Activated CD4-positive, alpha-beta memory T cell treated with anti-CD3 and anti-CD28 coated beads for 36 hours (primary cell): ENCODE results near the gene UBA52. TPM values are rescaled to one million over a fixed set of nuclear protein-coding genes. Genes with fewer than 3 reads are reported as not detected.

Experiments used
- CTCF ChIA-PET: fragments of 350-600 bp; sonication (Branson Sonifier 250); formaldehyde crosslinking; loops from one replicate; lab custom pipeline; 2021; ENCODE audit warnings: antibody characterized with exemption, inconsistent platforms; lab: Charles Lee
- POLR2A ChIA-PET: fragments of 350-600 bp; sonication (Branson Sonifier 250); formaldehyde crosslinking; loops from one replicate; lab custom pipeline; 2021; ENCODE audit warnings: antibody characterized with exemption; lab: Charles Lee
- DNase-seq: peaks from one replicate; pipeline ENCODE4 v3.0.0-alpha.2; 2020
- H3K27ac Mint-ChIP-seq: one replicate; pipeline ENCODE4 v1.8.0; 2021; ENCODE audit warnings: mixed read lengths
- H3K27me3 Mint-ChIP-seq: one replicate; pipeline ENCODE4 v1.8.0; 2021; ENCODE audit warnings: mixed read lengths
- H3K36me3 Mint-ChIP-seq: one replicate; pipeline ENCODE4 v1.8.0; 2021; ENCODE audit warnings: mixed read lengths
- H3K4me1 Mint-ChIP-seq: one replicate; pipeline ENCODE4 v1.8.0; 2021; ENCODE audit warnings: low read depth, mixed read lengths
- H3K4me3 Mint-ChIP-seq: one replicate; pipeline ENCODE4 v1.8.0; 2021; ENCODE audit warnings: mild to moderate bottlenecking, mixed read lengths
- H3K9me3 Mint-ChIP-seq: one replicate; pipeline ENCODE4 v1.8.0; 2021; ENCODE audit warnings: mixed read lengths
- intact Hi-C: fragments of 100-400 bp; cut with micrococcal nuclease; formaldehyde crosslinking; loops from one replicate; pipeline ENCODE4 v1.15.1; 2023
- total RNA-seq, 2 experiments: library from RNA; stranded (reverse); gene quantifications; one replicate each; pipeline ENCODE4 v1.2.3, GENCODE V29; 2021

UBA52 gene
- total RNA-seq, 2 experiments from 2014 or later = 1,569 to 1,601 TPM

DNA sequence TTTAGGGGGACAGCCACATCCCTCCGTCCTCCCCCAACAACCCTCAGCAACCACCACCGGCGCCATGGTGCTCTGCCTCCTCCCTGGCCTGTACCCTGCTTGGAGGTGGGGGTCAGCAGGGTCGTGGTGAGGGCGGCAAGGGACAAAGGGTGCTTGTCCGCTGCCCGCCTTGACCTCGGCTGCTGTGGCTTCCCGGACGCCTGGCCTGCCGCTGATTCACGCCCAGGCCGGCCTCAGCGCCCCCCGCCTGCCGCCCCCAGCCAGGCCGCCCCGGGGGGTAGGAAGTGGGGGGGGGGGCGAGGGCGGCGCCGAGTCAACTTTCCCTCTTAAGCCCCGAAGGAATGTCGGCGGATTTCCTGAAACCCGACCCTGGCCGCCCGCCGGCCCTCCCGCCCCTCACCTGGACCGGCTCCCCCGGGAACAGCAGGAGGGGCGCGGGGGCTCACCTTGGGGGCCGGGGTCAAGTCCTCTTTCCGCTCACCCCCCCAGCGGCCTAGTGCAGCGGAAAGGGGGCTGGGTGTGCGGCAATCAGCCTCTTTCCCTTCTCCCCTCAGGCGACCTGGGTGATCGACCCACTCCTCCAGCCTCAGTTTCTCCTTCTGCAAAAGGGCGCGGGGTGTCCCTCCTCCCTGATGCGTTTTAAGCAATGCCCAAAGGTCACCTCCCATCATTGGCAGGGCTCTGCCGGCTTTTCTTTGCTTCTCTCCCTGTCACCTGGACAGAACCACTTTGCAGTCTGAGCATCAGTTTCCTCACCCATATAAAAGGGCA, 39.1 kb downstream of the UBA52 start:
- CTCF ChIA-PET = interaction anchor here (1.0 kb wide), 1 partner anchor 236 kb away, joined by 3 read pairs; no protein-coding TSS in a partner anchor
- H3K9me3 Mint-ChIP-seq = no peaks in the 10 kb centered on the region
- no peaks in the 10 kb centered on the region for H3K36me3 Mint-ChIP-seq
- DNase-seq = no peak
- intact Hi-C loops = no loop called here
- POLR2A ChIA-PET = no interaction called here
- no peak overlapping the region for H3K27ac Mint-ChIP-seq
- H3K4me1 Mint-ChIP-seq = peaks cover 30% of the 10 kb centered on the region
- peaks cover 60% of the 10 kb centered on the region for H3K27me3 Mint-ChIP-seq
- H3K4me3 Mint-ChIP-seq = no peak overlapping the region

DNA sequence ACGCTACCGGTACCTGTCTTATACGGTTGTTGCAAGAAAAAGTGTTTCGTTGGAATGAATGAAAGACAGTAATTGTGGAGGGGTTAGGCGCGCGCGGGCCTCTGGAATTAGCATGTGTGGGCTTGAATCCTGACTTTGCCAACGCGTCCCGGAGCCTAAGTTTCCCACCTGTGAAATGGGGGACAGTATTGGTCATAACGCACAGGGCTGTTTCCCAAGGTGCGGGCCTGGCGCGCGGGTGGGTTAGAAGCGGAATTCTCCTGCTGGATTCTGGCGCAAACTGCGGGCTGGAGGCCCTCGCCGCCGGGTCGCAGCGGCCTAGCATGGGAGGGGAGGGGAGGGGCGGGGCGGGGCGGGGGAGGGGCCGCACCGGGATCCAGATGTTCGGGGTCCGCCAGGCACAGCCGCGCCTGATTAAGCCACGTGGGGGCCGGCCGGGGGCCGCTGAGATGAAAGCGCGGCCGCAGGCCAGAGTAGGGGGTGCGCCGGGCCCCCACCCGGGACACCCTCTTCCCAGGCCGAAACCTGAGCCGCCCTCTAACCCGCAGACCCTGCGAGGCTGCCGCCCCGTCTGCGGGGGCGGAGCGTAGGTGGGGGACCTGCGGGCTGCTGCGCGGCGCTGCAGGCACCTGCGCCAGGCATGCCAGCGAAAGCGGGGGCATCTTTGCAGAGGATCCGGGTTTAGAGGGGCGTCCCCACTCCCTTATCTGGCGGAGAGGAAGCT, 39.8 kb downstream of the UBA52 start:
- no peaks in the 10 kb centered on the region for H3K36me3 Mint-ChIP-seq
- peaks cover 60% of the 10 kb centered on the region for H3K27me3 Mint-ChIP-seq
- peaks cover 30% of the 10 kb centered on the region for H3K4me1 Mint-ChIP-seq
- DNase-seq = no peak
- no peak overlapping the region for H3K4me3 Mint-ChIP-seq
- intact Hi-C loops = no loop called here
- CTCF ChIA-PET = interaction anchor here (1.7 to 2.0 kb wide), 2 partner anchors 18 to 21 kb away, joined by 4 to 9 read pairs; no protein-coding TSS in a partner anchor
- no peak overlapping the region for H3K27ac Mint-ChIP-seq
- no peaks in the 10 kb centered on the region for H3K9me3 Mint-ChIP-seq
- POLR2A ChIA-PET = no interaction called here

GRCh38 chr19:18612051-18612771, 40.6 kb downstream of the UBA52 start:
- no peak for DNase-seq
- Mint-ChIP-seq H3K9me3 (no peaks in the 10 kb centered on the region), H3K36me3 (no peaks in the 10 kb centered on the region), H3K4me3 (peak overlapping the region; percentile 48), H3K27ac (no peak overlapping the region), H3K27me3 (peaks cover 60% of the 10 kb centered on the region), H3K4me1 (peaks cover 26% of the 10 kb centered on the region)
- intact Hi-C loops = no loop called here
- CTCF ChIA-PET = interaction anchor here (1.0 to 2.0 kb wide), 3 partner anchors 18 to 232 kb away, joined by 3 to 9 read pairs (median 4); no protein-coding TSS in a partner anchor
- POLR2A ChIA-PET = no interaction called here

DNA sequence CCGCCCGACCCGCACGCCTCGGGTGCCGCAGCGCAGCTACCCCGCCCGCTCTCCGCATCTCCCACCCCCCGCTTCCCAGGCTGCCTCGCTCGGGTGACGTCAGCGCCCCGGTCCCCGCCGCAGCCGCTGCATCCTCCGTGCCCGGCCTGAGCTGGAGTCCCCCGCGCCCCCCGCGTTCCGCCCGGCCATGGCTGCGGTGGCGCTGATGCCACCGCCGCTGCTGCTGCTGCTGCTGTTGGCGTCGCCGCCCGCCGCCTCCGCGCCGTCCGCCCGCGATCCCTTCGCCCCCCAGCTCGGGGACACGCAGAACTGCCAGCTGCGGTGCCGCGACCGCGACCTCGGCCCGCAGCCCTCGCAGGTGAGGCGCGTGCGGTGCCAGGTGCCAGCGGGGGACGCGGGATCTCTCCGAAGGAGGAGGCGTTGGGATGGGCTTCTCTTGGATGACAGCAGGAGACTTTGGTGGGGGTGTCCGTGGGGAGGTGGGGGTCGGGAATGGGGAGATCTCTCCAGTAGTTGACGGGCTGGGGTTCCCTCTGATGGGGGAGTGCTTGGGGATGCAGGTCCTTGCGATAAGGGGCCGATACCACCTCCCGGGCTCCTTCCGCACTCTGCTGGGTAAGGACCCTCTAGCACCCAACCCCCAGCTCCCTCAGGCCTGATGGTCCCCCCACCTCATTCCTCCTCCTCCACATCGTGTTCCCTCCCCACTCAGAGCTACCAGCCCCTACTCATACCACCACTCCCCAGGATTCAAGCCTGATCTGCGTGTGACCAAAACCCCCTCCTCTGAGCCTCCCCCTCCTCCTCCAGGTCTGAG, 41.3 kb downstream of the UBA52 start, which contains the start of gene TMEM59L:
Gene TMEM59L, plus strand, starts transcription at position 99 of the 817 bp plus-strand sequence. Its CDS starts 89 bp downstream, at position 188.
- peaks cover 20% of the 10 kb centered on the region for H3K4me1 Mint-ChIP-seq
- intact Hi-C loops = no loop called here
- ChIA-PET POLR2A (no interaction called here), CTCF (interaction anchor here (1.0 to 2.0 kb wide), 3 partner anchors 19 to 231 kb away, joined by 3 to 9 read pairs (median 4); no protein-coding TSS in a partner anchor)
- peak within 1 kb of the TSS; percentile 48 for H3K4me3 Mint-ChIP-seq
- peaks cover 60% of the 10 kb centered on the region for H3K27me3 Mint-ChIP-seq
- no peaks in the 10 kb centered on the region for H3K36me3 Mint-ChIP-seq
- no peaks in the 10 kb centered on the region for H3K9me3 Mint-ChIP-seq
- DNase-seq = peak; percentile 57
- H3K27ac Mint-ChIP-seq = no peak within 1 kb of the TSS

DNA sequence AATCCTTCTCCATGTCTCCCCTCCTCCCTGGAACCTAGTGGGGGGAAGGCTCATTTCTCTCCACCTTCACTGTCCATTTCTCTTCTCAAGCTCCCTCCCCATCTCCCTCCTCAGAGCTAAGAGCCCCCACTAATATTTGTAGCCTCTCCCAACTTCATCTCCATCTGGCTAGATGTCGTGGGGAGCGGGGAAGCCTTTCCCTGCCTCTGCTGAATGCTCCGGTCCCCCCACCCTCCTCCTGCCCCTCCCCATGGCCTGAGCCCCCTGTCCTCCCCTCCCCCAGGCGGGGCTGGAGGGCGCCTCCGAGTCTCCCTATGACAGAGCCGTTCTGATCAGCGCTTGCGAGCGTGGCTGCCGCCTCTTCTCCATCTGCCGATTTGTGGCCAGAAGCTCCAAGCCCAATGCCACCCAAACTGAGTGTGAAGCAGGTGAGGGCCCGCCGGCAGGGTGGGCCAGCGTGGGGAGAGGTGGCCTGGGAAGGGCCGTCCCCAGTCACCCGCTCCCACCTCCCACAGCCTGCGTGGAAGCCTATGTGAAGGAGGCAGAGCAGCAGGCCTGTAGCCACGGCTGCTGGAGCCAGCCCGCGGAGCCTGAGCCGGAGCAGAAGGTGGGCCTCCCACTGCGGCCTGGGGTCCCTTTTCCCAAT, 42.1 kb downstream of the UBA52 start:
- Mint-ChIP-seq H3K4me1 (peaks cover 18% of the 10 kb centered on the region), H3K4me3 (peak overlapping the region; percentile 32), H3K27me3 (peaks cover 57% of the 10 kb centered on the region), H3K9me3 (no peaks in the 10 kb centered on the region), H3K36me3 (no peaks in the 10 kb centered on the region), H3K27ac (no peak overlapping the region)
- no peak for DNase-seq
- POLR2A ChIA-PET = no interaction called here
- CTCF ChIA-PET = no interaction called here
- intact Hi-C loops = no loop called here

DNA sequence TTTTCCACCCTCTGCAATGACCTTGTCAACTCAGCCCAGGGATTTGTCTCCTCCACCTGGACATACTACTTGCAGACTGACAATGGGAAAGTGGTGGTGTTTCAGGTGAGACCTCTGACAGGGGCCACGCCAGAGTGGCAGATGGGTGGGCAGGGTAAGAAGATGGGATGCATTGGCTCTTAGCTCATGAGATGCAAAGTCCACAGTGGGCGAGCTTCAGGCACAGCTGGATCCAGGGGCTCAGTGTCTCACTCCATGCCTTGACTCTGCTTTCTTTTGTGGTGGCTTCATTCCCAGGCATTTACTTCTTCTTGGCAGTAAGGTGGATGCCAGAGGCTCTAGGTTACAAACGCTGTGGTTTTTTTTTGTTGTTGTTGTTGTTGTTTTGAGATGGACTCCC, 44.4 kb downstream of the UBA52 start:
- H3K4me3 Mint-ChIP-seq = no peak overlapping the region
- H3K36me3 Mint-ChIP-seq = no peaks in the 10 kb centered on the region
- H3K27ac Mint-ChIP-seq = no peak overlapping the region
- peaks cover 16% of the 10 kb centered on the region for H3K4me1 Mint-ChIP-seq
- peaks cover 38% of the 10 kb centered on the region for H3K27me3 Mint-ChIP-seq
- DNase-seq = no peak
- CTCF ChIA-PET = no interaction called here
- intact Hi-C loops = no loop called here
- H3K9me3 Mint-ChIP-seq = no peaks in the 10 kb centered on the region
- POLR2A ChIA-PET = no interaction called here

GRCh38 chr19:18617562-18617961, 45.9 kb downstream of the UBA52 start:
- POLR2A ChIA-PET = no interaction called here
- H3K4me3 Mint-ChIP-seq = no peak overlapping the region
- H3K9me3 Mint-ChIP-seq = no peaks in the 10 kb centered on the region
- DNase-seq = no peak
- H3K27me3 Mint-ChIP-seq = peaks cover 28% of the 10 kb centered on the region
- H3K27ac Mint-ChIP-seq = no peak overlapping the region
- no peaks in the 10 kb centered on the region for H3K36me3 Mint-ChIP-seq
- intact Hi-C loops = no loop called here
- peaks cover 5% of the 10 kb centered on the region for H3K4me1 Mint-ChIP-seq
- CTCF ChIA-PET = no interaction called here

DNA sequence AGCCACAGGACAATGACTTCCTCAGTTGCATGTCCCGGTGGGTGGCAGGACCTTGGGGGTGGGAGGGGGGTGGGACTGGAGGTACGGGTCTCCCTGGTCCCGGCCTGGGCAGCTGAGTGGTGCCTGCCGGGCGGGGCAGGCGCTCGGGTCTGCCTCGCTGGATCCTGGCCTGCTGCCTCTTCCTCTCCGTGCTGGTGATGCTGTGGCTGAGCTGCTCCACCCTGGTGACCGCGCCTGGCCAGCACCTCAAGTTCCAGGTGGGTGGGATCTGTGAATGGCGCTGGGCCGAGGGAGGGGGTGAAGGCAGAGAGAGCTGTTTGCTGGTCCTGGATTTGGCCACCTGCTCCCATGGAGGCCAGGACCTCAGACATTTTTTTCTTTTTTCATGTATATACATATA, 46.6 kb downstream of the UBA52 start:
- peaks cover 4% of the 10 kb centered on the region for H3K4me1 Mint-ChIP-seq
- no peak overlapping the region for H3K27ac Mint-ChIP-seq
- no peak overlapping the region for H3K4me3 Mint-ChIP-seq
- peaks cover 26% of the 10 kb centered on the region for H3K27me3 Mint-ChIP-seq
- no peaks in the 10 kb centered on the region for H3K9me3 Mint-ChIP-seq
- H3K36me3 Mint-ChIP-seq = no peaks in the 10 kb centered on the region
- CTCF ChIA-PET = interaction anchor here (0.6 kb wide), 1 partner anchor 60 kb away, joined by 3 read pairs; no protein-coding TSS in a partner anchor
- DNase-seq = no peak
- POLR2A ChIA-PET = no interaction called here
- intact Hi-C loops = no loop called here

DNA sequence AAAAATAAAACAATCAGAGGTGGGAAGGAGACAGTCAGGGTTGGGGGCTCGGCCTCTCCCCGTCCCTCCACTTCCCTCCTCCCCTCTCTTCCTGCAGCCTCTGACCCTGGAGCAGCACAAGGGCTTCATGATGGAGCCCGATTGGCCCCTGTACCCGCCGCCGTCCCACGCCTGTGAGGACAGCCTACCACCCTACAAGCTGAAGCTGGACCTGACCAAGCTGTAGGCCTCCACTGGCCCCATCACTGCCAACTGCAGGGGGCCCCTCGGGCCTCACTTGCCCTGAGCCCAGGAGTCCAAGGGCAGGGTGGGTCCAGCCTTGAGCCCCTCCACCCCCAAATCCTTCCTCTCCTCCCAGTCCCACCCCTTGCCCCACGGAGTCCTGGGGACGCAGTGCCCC, 48.7 kb downstream of the UBA52 start:
- Mint-ChIP-seq H3K36me3 (no peaks in the 10 kb centered on the region), H3K27ac (no peak overlapping the region), H3K27me3 (peaks cover 10% of the 10 kb centered on the region), H3K4me3 (no peak overlapping the region), H3K4me1 (no peaks in the 10 kb centered on the region), H3K9me3 (no peaks in the 10 kb centered on the region)
- intact Hi-C loops = no loop called here
- ChIA-PET POLR2A (no interaction called here), CTCF (no interaction called here)
- DNase-seq = no peak

DNA sequence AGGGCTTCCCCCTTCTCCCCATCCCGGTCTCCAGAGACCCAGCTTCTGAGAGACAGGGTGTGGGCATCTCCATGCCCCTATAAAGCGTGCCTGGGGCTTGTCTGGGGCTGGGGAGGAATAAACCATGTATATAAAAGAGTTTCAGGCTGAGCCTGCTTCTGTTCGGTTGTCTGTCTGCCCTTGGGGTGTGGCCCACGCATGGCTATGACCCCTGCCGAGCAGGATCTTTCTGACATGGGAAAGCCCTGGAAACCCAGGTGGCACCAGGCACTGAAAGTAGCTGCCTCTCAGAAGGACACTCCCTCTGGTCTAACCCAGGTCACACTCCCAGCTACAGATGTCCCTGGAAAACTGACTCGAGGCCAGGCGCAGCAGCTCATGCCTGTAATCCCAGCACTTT, 49.2 kb downstream of the UBA52 start:
- H3K27me3 Mint-ChIP-seq = peaks cover 10% of the 10 kb centered on the region
- no peaks in the 10 kb centered on the region for H3K9me3 Mint-ChIP-seq
- intact Hi-C loops = no loop called here
- DNase-seq = no peak
- POLR2A ChIA-PET = no interaction called here
- H3K4me1 Mint-ChIP-seq = no peaks in the 10 kb centered on the region
- CTCF ChIA-PET = no interaction called here
- H3K27ac Mint-ChIP-seq = no peak overlapping the region
- no peaks in the 10 kb centered on the region for H3K36me3 Mint-ChIP-seq
- H3K4me3 Mint-ChIP-seq = no peak overlapping the region

- H3K36me3 Mint-ChIP-seq = no peaks in the 10 kb centered on the region
- H3K4me3 Mint-ChIP-seq = no peak overlapping the region
- no peak for DNase-seq
- no peak overlapping the region for H3K27ac Mint-ChIP-seq
- no peaks in the 10 kb centered on the region for H3K9me3 Mint-ChIP-seq
- intact Hi-C loops = no loop called here
- H3K4me1 Mint-ChIP-seq = no peaks in the 10 kb centered on the region
- POLR2A ChIA-PET = no interaction called here
- CTCF ChIA-PET = no interaction called here
- no peaks in the 10 kb centered on the region for H3K27me3 Mint-ChIP-seq
Observed at GRCh38 chr19:18626906-18627305, 55.2 kb downstream of the UBA52 start.
